GM18511 (cell line): ENCODE data around the gene ME1.
"Not testable (repeated sequence)": the region's sequence is repeated elsewhere in the genome, so short reads cannot be mapped to it uniquely, and the experiment has no call there.

Experiments used
- ATAC-seq: cut with Tn5 transposase; IDR thresholded peaks from one replicate; pipeline ENCODE4 v1.9.1; 2021; ENCODE audit warnings: mild to moderate bottlenecking, moderate library complexity; ENCODE audit not compliant: unreplicated experiment

Gene ME1

GRCh38 chr6:83430611-83431544 lies at the start of gene ME1:
Gene ME1, minus strand, starts transcription at chr6:83431051. Its CDS starts 97 bp downstream, at chr6:83430954.
- ATAC-seq, result peak; percentile 78

GRCh38 chr6:83480470-83480869 lies 49.6 kb upstream of the ME1 start:
- no peak for ATAC-seq

- ATAC-seq, result no peak
Observed at GRCh38 chr6:83479389-83479788, 48.5 kb upstream of the ME1 start.

GRCh38 chr6:83476971-83477370 lies 46.1 kb upstream of the ME1 start:
- ATAC-seq, result no peak

- no peak for ATAC-seq
Observed at GRCh38 chr6:83474309-83474708, 43.5 kb upstream of the ME1 start.

- no peak for ATAC-seq
Observed at GRCh38 chr6:83472767-83473166, 41.9 kb upstream of the ME1 start.

GRCh38 chr6:83470587-83470986 lies 39.7 kb upstream of the ME1 start:
- no peak for ATAC-seq

- no peak for ATAC-seq
Observed at GRCh38 chr6:83470001-83470400, 39.1 kb upstream of the ME1 start.

GRCh38 chr6:83467620-83468036 lies 36.8 kb upstream of the ME1 start:
- no peak for ATAC-seq

GRCh38 chr6:83466328-83466727 lies 35.5 kb upstream of the ME1 start:
- no peak for ATAC-seq

- ATAC-seq, result no peak
Observed at GRCh38 chr6:83464381-83465140, 33.7 kb upstream of the ME1 start.

GRCh38 chr6:83463886-83464285 lies 33.0 kb upstream of the ME1 start:
- no peak for ATAC-seq

- ATAC-seq, result no peak
Observed at GRCh38 chr6:83462524-83462923, 31.7 kb upstream of the ME1 start.

- no peak for ATAC-seq
Observed at GRCh38 chr6:83461438-83461837, 30.6 kb upstream of the ME1 start.

- ATAC-seq, result no peak
Observed at GRCh38 chr6:83459663-83460062, 28.8 kb upstream of the ME1 start.

GRCh38 chr6:83450015-83450414 lies 19.2 kb upstream of the ME1 start:
- ATAC-seq, result not testable (repeated sequence)

GRCh38 chr6:83444086-83444699 lies 13.3 kb upstream of the ME1 start:
- ATAC-seq, result not testable (repeated sequence)

GRCh38 chr6:83443516-83443915 lies 12.7 kb upstream of the ME1 start:
- no peak for ATAC-seq

GRCh38 chr6:83442752-83443151 lies 11.9 kb upstream of the ME1 start:
- ATAC-seq, result no peak

- no peak for ATAC-seq
Observed at GRCh38 chr6:83439201-83439600, 8.3 kb upstream of the ME1 start.

- ATAC-seq, result no peak
Observed at GRCh38 chr6:83436674-83437073, 5.8 kb upstream of the ME1 start.
